GM12875 (cell line): ENCODE measurements around the gene PLA2G15.

Source experiments
- H3K4me3 ChIP-seq: one replicate; pipeline ENCODE4 v1.5.1; 2011; ENCODE audit warnings: low read depth, low read length, control low read depth
- CTCF ChIP-seq: IDR thresholded peaks from 2 replicates; pipeline ENCODE4 v1.5.1; 2011; ENCODE audit warnings: low read depth, mild to moderate bottlenecking, control low read depth, inconsistent platforms, low read length, moderate library complexity, borderline replicate concordance; ENCODE audit not compliant: insufficient read depth

The PLA2G15 gene

DNA sequence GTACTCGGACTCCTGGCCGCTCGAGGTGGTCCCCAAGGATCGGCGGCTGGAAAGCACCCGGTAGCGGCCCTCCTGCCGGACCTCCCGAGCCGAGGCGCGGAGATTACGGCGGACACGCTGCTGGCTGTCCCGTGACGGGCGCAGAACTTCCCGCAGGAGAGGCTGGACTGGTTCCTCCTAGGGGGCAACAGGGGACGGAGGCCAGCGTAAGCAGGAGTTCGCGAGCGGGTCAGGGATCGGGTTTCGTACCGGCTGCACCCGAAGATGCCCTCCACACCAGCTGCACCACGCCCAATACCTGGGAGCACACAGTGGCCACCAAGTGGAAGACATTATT lies 65.2 kb downstream of the PLA2G15 start:
- TF ChIP-seq CTCF, result no peak
- H3K4me3 ChIP-seq, result peak overlapping the region; percentile 85
